ENCODE data around the gene TRERF1. TPM values are rescaled to one million over a fixed set of nuclear protein-coding genes. Genes with fewer than 3 reads are reported as not detected.

The TRERF1 gene
- total RNA-seq, 4 donors from 2014 or later, result 1.6 to 4.1 (median 2.6) TPM

GRCh38 chr6:42453654-42454427 is 2.1 kb upstream of the TRERF1 start:
- Histone ChIP-seq H3K27ac (peak overlapping the region in 2 of 3 donors; percentile 60 to 89), H3K36me3 (no peaks in the 10 kb centered on the region), H3K27me3 (no peaks in the 10 kb centered on the region), H3K9me3 (no peaks in the 10 kb centered on the region), H3K4me3 (replicated peaks in 1 of 3) (peak overlapping the region; percentile 66 to 91 (median 72)), H3K4me1 (peaks cover 8 to 15% of the 10 kb centered on the region in 2 donors)
- no peak for TF ChIP-seq POLR2A (IDR thresholded peaks at IDR 0.05)
- TF ChIP-seq, protein P1, sequence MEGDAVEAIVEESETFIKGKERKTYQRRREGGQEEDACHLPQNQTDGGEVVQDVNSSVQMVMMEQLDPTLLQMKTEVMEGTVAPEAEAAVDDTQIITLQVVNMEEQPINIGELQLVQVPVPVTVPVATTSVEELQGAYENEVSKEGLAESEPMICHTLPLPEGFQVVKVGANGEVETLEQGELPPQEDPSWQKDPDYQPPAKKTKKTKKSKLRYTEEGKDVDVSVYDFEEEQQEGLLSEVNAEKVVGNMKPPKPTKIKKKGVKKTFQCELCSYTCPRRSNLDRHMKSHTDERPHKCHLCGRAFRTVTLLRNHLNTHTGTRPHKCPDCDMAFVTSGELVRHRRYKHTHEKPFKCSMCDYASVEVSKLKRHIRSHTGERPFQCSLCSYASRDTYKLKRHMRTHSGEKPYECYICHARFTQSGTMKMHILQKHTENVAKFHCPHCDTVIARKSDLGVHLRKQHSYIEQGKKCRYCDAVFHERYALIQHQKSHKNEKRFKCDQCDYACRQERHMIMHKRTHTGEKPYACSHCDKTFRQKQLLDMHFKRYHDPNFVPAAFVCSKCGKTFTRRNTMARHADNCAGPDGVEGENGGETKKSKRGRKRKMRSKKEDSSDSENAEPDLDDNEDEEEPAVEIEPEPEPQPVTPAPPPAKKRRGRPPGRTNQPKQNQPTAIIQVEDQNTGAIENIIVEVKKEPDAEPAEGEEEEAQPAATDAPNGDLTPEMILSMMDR (IDR thresholded peaks at IDR 0.05), result no peak
- intact Hi-C loops (cut with DNase I), result no loop called here
- peak; percentile 35 to 41 for DNase-seq
- 3 to 4% methylated on average over 31 to 32 of the region's 32 CpGs for WGBS, 2 donors

- peaks cover 8 to 15% of the 10 kb centered on the region in 2 donors for H3K4me1 ChIP-seq
- DNase-seq, result peak; percentile 88 to 90
- 2 to 3% methylated on average over 11 to 17 of the region's 57 CpGs for WGBS, 2 donors
- H3K27me3 ChIP-seq, result no peaks in the 10 kb centered on the region
- intact Hi-C loops (cut with DNase I), result no loop called here
- H3K27ac ChIP-seq, result peak overlapping the region; percentile 53 to 89 (median 60)
- no peaks in the 10 kb centered on the region for H3K9me3 ChIP-seq
- peak overlapping the region; percentile 66 to 91 (median 72) for H3K4me3 ChIP-seq (replicated peaks in 1 of 3)
- TF ChIP-seq POLR2A (IDR thresholded peaks at IDR 0.05), result peak in 1 of 2 donors; percentile 81
- TF ChIP-seq, protein P1 (IDR thresholded peaks at IDR 0.05), result no peak
- H3K36me3 ChIP-seq, result no peaks in the 10 kb centered on the region
Observed at GRCh38 chr6:42453031-42453653, 1.4 kb upstream of the TRERF1 start.

DNA sequence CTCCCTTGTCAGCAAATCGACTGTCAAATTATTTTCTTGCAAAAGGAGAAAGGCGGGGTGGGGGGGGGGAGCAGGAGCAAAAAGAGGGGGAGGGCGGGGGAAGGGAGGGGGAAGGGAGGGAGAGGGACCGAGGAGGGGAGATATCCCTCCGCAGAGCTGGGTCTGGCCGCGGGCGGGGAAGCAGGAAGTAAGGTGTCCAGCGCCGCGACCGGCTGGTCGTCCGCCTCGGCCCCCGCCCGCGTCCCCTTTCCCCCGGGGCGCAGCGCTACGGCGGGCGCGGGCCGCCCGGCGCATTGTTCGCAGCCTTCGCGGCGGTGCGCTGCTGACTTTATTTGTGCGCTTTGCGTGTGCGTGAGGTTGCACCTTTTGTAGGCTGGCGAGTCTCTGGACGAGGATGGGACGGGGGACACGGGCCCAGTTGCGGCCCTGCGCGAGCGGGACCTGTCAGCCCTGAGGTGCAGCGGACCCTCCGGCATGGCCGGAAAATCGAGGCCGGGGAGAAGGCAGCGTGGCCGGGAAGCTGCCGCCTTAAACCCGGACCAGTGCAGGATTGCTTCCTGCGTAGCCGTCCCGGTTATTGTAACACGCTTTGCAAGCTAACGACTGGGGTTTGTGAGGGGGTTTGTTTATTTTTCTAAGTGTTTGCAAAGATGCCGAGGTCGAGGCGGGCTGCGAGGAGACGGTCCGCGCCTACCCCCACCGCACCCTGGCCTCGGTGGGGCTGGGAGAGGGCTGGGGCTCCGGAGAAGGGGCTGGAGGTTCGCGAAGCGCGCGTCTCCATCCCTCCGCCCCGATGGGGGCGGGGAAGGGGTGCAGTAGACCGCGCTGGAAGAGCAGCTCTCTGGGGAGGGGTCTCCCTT is 675 bp upstream of the TRERF1 start:
- peaks cover 8 to 15% of the 10 kb centered on the region in 2 donors for H3K4me1 ChIP-seq
- intact Hi-C loops (cut with DNase I), result no loop called here
- peak in 1 of 2 donors; percentile 59 for TF ChIP-seq POLR2A (IDR thresholded peaks at IDR 0.05)
- TF ChIP-seq, protein P1 (IDR thresholded peaks at IDR 0.05), result no peak
- H3K27me3 ChIP-seq, result no peaks in the 10 kb centered on the region
- DNase-seq, result peak; percentile 71 to 72
- no peaks in the 10 kb centered on the region for H3K36me3 ChIP-seq
- peak overlapping the region; percentile 66 to 91 (median 72) for H3K4me3 ChIP-seq (replicated peaks in 1 of 3)
- WGBS, 2 donors, result 1% methylated on average over 54 to 60 of the region's 78 CpGs
- no peaks in the 10 kb centered on the region for H3K9me3 ChIP-seq
- peak overlapping the region; percentile 53 to 89 (median 53) for H3K27ac ChIP-seq

DNA sequence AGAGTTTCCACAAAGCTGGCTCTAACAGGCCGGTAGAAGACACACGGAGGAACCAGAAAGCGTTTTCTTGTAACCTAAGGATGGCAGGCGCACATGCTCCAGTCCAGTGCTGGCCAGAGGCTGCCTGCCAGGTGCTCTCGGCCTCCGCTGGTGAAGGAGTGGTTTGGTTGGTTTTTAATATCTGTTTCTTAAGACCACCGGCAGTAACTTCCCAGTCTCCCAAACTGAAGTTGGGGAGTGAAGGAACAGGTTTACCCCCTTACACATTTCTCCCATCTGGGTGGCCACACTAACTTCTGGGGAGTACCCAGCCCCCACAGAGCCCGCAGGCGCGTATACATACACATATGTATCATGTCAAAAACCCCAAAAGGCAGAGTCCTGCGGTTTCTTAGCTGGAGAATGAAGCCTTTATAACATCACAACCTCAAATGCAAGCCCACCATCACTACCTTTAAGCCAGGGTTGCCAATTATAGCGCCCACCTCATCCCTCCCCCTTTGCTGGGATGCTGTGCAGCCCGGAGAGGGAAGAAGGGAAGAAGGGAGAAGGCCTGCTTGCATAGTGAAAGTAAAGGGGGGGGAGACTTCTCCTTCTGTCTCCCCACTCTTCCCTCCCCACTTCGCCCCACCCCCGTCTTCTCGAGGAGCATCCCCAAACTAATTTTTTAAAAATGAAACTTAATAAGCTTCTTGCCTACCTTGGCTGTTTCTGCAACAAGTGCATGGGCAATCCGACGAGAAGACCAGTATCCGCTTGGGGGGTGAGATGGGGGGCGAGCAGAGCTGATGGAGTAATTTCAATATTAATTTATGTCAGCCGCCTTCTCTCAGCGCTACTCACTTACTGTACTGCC is 1.0 kb downstream of the TRERF1 start:
- H3K4me1 ChIP-seq, result peaks cover 8 to 15% of the 10 kb centered on the region in 2 donors
- peak overlapping the region in 2 of 3 donors; percentile 41 to 91 for H3K4me3 ChIP-seq (replicated peaks in 1 of 3)
- H3K27me3 ChIP-seq, result no peaks in the 10 kb centered on the region
- intact Hi-C loops (cut with DNase I), result no loop called here
- H3K36me3 ChIP-seq, result no peaks in the 10 kb centered on the region
- no peak for TF ChIP-seq POLR2A (IDR thresholded peaks at IDR 0.05)
- H3K27ac ChIP-seq, result peak overlapping the region in 2 of 3 donors; percentile 29 to 30
- no peaks in the 10 kb centered on the region for H3K9me3 ChIP-seq
- DNase-seq, result peak; percentile 35 to 36
- 9 to 10% methylated on average over 22 of the region's 22 CpGs for WGBS, 2 donors

Data from thyroid gland (tissue), 4 donors.